Prostate gland (tissue), 2 donors: ENCODE measurements around the gene DDX47.

Experiments used
- CTCF ChIP-seq, 4 experiments: fragments of 200-600 bp in 2 of 4; fragments of 450-650 bp in 2 of 4; sonication (generic) in 2 of 4; IDR thresholded peaks; 1 replicate in 3 of 4; 2 replicates in 1 of 4; pipeline ENCODE4 v1.5.1; 2016 to 2019; ENCODE audit warnings: antibody characterized with exemption in 4 of 4, mild to moderate bottlenecking in 2 of 4, moderate library complexity in 2 of 4
- POLR2A ChIP-seq: fragments of 450-650 bp; IDR thresholded peaks from one replicate; pipeline ENCODE4 v1.6.1; 2016; ENCODE audit warnings: antibody characterized with exemption, mild to moderate bottlenecking
- POLR2AphosphoS5 ChIP-seq: sonication (generic); formaldehyde crosslinking; IDR thresholded peaks from one replicate; pipeline ENCODE4 v1.6.1; 2017; ENCODE audit warnings: antibody characterized with exemption

- TF ChIP-seq CTCF (IDR thresholded peaks at IDR 0.05) (no peak), POLR2AphosphoS5 (no peak), POLR2A (no peak)
Observed at GRCh38 chr12:12874029-12874428, 60.9 kb downstream of the DDX47 start.
